HG03280 (cell line): ENCODE data around the gene KIRREL3.

Experiments
- ATAC-seq: cut with Tn5 transposase; IDR thresholded peaks from one replicate; pipeline ENCODE4 v1.9.1; 2021; ENCODE audit warnings: mild to moderate bottlenecking, moderate library complexity; ENCODE audit not compliant: unreplicated experiment

The KIRREL3 gene

DNA sequence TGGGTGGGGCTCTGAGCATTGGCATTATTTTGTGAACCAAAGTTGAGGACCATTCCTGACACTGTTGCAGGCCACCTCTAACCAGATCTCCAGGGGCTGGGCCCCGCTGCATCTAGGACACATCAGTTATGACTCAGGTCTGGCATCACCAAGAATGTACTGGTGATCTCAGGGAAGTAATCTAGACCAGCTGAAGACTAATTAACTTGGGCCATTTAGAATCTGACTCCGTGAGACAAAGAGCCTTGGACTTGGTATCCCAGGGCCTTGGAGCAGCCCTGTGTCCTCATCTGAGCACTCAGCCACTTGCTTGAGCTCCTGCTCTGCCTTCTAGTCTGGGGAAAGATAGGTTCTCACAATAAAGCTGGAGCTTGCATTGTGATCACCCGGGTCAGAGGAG lies 200.6 kb downstream of the KIRREL3 start:
- no peak for ATAC-seq

DNA sequence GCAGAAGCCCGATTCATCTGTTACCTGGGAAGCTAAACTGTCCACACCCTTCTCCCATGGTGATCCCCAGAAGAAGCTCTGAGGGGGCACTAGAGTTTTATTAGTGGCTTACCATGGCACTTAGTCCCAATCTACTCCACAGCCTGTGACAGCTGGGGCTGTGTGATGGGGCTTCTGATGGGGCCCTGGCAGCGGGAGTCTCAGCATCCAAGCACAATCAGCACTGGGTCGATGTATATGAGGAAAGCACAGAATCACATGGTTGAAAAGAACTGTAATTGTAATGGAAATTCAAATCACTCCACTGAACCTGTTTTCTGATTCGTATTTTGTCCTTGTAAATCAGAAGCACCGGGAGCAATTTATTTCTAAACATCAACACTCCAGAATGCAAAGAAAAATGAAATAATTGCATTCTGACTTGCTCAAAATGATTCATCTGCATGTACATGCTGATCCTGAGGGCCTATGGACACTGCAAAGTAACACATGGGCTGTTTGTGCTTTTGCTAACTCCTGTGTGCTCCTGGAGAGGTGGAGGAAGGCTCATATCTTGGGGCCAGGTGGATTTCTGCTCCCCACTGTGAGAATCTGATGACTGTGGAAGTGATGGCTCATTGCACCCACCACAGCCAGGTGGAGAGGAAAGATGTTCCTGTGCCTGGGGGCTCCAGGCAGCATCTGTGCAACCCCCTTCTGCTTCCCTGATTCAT lies 203.0 kb downstream of the KIRREL3 start:
- ATAC-seq = no peak

DNA sequence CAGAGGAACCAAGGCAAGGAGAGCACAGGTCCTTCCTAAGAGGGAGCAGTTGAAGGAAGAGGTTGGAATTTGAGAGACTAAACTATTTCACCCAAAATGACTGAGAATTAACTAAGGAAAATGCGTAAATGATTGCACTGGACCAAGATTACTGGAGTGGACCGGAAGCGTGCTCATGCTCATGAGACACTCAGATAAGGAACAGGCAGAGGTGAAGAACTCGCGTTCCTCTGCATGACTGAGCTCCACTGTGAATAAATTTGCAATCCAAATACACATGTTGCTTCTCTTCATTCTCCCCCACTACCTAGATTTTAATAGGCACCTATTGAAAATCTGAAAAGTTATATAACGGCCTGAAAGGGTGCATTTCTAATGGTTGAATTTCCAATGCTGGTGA lies 207.0 kb downstream of the KIRREL3 start:
- ATAC-seq = no peak

DNA sequence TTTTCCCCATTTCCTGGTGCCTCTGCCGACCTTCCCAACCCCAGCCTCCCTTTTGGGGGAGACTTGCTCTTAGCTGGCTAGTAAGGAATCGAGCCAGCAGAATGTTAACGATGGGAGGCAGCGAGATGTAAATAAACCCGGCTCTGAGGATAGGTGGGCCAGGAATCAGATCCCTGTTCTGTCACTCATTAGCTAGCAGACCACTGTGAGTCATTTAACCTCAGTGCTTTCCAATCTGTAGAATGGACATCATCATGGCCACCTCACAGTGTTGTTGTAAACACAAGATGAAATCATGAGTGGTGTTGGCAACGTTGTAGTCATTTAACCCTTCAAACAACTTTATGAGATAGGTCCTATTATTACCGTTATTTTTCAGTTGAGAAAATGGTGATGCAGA lies 208.6 kb downstream of the KIRREL3 start:
- no peak for ATAC-seq

DNA sequence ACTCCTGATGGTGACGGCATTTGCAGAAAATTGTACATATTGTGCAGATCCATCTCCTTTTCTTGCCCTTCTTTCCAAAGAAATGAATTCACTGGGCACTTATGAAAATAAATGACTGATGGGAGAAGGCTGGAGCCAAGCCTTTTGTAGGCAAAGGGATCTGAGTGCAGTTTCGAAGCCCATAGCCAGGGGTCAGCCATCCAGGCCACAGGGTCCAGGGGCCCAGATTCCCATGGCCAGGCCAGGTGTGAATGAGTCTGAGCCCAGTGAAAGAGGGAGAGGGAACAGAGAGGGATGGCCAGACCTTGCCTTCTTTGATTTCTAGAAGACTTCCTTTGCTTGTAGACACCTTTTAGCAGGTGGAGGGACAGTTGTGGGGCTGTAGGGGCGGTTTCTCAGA lies 209.1 kb downstream of the KIRREL3 start:
- ATAC-seq = no peak

DNA sequence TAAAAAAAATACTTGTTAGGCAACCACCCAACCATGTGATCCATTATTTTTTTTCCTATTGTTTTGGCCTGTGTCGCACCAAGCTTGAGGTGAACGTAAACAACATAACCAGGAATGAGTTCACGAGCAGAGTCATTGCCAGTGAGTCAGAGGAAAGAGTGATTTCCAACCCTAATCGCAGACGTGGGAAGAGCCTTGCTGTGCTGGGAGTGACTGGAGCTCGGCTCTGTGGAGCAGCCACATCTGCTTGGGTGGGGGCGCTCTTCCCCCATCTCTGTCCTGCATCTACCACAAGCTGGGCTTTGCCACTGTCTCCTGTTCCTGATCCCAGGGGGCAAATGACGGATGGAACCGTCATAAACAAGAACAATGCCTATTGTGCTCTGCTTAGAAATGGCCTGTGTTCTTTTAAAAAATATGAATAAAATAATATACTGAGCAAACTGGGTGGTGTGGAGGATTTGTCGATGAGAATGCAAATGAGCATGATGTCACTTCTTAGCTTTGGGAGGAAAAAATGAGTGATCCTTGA lies 210.0 kb downstream of the KIRREL3 start:
- no peak for ATAC-seq

DNA sequence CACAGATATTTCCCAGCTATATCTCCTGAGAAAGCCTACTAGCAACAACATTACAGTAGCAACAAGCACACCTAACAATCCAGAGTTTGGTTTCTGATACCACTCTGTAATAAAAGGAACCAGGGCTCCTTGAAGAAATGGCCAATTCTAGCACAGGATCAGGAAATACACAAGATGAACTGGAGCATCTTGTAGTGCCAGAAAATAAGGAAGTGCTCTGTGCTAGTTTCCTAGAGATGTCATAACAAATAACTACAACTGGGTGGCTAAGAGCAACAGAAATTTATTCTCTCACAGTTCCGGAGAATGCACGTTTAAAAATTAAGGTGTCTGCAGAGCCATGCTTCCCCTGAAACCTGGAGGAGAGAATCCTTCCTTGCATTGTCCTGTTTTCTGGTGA lies 217.8 kb downstream of the KIRREL3 start:
- ATAC-seq = no peak

DNA sequence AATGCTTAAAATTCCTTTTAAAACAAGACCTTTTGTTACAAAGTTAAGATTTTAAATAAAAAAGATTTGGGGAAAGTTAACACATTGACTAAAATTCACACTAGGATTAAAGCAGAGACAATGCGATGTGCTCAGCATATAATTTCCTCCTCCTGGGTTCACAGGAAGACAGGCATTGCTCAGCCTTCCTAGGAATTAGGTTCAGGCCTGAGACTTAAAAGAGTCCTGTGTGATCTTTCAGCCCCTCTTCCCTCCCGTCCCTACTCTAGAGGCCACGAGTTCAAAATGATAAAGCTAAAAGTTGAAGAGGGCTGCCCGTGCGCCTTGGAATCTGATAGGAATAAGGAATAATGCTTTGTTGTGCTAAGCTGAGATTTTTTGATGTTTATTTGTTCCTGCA lies 218.6 kb downstream of the KIRREL3 start:
- ATAC-seq = no peak

DNA sequence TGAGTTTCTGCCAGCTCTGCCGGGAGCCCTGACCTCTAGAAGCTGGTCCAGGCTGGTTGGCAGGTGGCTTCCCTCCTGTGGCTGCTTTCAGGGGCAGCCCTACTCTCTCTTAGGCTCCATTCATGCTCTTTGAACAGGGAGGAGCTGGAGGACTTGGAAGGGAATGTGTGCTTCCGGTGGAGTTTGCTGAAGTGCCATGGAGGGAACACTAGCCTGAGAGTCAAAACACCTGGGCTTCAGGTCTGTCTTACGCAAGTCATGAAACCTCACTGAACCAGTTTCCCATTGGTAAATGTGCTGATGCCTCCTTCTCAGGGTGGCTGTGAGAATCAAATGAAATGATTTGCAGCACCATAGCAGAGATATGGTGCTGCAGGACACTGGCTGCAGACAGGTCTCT lies 224.5 kb downstream of the KIRREL3 start:
- no peak for ATAC-seq

DNA sequence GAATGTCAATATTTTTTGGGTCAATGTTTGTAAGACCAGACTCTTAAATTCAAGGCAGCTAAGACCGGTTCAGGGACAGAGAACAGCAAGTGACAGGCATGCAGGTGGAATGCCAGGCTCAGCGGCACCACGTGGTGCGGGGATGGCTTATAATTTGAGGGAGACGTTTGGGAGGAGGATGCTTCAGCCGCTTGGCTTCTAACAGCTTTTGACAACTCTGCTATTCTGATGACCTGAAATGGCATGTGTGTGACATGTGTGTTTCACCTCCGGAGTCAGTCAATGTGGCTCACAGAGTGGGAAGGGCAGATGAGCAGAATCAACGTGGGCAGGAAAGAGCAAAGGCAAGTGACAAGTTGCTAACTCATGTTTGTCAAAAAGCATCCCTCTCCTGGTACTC lies 228.3 kb downstream of the KIRREL3 start:
- ATAC-seq = no peak

DNA sequence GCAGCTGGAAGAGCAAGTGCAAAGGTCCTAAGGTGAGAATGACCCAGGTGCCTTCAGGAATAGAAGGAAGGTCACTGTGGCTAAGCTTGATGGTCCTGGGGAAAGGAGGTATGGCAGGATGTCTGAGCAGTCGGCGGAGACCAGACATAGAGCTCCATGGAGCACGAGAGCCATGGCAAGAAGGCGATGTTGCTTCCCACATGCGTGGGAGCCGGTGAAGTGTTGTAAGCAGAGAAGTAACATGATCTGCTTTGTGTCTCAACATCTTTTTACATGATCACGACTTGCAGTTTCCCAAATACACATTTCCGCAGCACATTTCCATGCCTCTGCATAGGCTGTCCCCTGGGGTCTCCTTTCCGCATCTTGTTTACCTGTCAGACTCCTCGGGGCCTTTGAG lies 231.9 kb downstream of the KIRREL3 start:
- ATAC-seq = no peak

DNA sequence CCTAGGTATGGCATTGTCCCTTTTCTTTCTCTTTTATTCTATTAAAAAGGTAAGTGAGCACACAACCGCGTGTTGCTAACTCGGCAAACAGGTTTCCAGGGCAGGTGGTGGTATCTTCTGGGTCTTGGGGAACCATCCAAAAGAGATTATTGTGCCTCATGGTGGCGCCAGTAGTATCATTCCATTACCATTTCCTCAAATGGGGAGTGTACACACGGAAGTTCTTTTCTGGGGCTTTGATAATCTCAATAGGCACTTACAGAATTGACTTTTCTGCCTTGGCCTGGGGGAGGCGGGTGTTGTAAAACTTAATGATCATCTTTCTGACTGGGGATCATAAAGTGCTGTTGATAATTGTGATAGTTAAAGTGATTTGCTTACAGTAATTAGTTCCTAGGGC lies 234.1 kb downstream of the KIRREL3 start:
- ATAC-seq = no peak

DNA sequence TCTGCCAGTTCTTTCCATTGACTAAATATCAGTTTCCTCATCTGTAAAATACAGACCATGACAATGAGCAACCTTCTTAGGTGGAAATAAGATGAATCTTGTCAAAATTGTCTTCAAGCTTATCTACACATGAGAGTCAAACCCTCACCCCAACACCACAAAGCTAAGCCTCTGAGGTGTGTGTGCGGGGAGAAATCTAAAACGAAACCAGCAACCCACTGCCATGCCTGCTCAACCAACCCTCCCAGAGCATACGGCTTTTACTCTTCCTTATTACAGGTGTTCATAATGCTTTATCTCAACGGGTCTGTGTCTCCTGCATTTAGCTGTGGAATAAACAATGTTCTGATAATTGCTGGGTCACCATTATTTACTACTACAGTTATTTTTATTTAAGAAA lies 235.4 kb downstream of the KIRREL3 start:
- no peak for ATAC-seq

DNA sequence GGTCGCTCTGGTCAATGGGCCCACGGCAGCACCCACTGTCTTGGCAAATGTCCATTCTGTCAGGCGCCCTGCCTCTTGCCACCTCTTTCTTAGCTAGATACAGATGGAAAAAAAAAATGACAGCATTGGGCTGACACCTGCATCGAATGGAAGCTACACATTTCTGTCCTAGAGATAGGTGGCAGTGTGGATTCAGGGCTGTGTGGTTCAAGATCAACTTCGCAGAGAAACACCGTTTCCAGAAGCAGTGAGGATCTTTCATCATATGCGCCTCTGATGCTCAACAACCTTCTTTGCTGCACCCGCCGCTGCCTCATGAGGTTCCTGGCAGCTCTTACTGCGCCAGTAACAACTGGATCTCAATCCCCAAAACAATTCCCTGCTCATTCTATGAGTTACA lies 236.3 kb downstream of the KIRREL3 start:
- no peak for ATAC-seq

DNA sequence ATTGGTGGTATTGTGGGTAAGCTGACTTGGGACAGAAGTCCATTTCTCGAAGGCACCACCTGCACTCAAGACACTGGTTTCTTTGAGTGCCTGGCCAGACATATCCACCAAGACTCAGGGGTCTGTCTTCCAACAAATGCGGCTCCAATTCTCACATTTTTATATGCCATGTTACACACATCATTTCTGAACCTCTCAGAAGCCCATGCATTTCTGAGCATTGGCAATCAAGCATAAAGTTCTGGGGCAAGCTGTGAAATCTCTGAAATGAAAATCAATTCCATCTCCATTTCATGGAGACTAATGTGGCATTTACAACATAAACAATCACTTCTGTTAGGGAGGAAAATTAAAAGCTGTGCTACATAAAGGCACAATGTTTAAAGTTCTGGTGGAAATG lies 243.7 kb downstream of the KIRREL3 start:
- ATAC-seq = no peak

DNA sequence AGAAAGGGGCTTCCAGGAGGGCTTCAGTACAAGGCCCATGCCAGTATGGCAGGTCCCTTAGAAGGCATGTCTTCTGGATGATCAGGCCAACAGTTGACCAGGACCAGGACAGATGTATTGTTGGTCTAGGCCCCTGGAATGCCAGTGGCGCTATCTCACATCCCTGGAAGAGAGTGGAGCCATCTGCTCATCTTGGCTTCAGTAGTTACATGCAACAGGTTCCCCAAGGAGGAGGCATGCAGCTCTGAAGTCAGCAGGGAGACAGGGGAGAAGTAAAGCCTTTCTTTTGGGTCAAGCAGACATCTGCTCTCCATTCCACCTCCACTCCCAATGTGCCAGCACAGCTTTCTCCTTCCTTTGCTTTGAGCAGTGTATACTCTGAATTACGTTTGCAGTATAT lies 244.1 kb downstream of the KIRREL3 start:
- ATAC-seq = no peak

DNA sequence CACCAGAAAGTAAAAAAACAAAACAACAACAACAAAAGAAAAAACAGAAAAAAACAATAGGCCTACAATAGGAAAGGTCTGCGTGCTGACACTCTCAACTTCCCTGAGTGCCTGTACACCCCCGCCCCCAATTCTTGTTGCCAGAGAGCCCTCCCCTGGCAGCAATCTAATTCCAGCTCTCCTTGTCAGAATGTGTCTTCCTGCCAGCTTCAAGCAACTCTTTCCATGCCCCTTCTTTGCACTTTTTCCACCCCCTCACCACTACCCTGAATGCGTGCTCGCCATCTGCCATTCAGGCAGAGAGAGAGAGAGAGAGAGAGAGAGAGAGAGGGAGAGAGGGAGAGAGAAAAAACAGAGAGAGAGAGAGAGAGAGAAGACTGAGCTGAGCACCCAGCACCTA lies 245.0 kb downstream of the KIRREL3 start:
- no peak for ATAC-seq

DNA sequence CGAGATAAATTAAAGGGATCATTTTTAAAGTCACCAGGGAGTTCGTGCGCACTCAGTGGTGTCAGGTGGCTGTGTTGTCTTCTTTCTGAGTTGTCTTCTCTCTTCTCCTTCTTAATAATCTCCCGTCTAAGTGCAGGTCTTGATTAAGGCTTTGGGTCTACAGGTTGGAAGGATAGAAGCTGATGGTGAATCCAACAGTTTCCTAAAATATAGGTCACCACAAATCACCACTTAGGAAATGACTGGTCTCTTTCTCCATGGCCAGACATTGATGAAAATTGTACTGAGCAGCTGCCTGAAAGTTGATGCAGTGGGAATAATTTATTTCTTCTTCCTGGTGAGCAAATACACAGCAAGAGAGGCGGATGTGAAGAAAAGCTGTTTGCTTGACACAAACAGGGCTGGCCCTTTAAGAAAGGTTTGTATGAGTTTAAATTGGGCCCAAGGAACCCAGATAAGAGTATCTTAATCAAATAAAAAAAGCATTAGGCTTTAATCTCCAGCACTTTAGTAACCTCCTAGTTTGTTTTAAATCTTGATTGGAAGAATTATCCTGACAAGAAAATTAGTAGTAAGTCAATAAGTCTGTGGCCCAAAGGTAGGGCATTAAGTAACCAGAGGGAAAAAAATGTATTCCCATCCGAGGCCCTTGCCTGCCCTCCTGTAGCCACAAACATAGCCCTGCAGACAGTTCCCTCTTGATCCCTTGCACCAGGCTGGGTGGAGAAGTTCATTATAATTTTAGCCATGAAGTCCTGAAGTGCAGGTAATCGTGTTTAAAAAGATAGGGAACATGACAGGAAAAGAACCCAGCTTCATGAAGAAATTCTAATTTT lies 245.8 kb downstream of the KIRREL3 start:
- ATAC-seq = no peak

DNA sequence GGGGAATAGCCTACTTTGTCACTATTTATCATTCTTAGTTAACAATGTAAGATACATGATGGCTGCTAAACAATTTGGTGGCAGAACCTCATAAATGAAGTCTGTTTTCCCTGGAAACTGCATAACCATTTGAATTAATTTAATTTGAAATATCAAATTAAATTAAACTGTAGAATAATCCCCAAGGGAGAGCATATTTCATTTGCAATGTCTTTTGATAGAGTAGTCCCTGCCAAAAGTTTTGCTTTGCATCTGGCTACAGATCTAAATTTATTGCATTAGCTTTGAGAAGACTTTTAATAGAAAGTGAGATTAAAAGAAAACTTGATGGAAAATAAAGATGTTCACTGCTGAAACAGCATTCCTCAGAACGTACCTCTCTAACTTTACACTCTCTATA lies 246.6 kb downstream of the KIRREL3 start:
- ATAC-seq = no peak

DNA sequence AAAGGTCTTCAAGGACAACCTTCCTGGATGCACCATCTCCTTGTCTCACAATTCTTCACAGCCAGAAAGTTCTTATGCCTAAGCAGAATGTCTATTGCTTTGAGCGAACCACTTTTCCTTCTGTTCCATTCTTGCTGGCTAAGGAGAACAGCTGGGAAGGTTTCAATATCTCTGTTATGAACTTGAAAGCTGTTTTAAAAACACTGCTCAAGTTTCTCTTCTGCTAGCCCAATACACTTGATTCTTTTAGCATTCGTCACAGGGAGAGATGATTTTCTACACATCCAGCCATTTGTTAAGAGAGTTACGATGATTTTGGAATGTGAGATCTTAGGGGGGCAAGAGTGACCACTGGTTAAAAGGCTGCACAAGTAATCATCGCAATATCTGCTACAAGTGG lies 249.3 kb downstream of the KIRREL3 start:
- no peak for ATAC-seq

DNA sequence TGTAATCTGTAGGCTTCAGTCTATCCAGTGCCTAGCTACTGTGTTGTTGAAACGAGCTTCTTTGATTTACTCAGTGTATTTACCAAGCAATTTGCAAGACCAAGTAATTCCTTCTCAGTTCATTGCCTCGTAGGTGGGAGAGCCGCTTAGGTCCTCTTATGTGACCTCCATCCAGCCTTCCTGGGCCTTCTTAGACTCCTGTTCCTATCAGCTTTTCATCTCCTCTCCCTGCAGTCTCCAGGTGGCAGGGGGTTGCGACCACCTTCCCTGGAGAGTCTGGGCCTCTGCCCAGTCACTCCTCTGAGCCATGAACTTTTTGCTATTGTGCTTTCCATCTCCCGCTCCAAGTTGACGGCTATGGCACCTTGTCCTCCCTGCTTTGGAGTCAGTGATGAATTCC lies 251.8 kb downstream of the KIRREL3 start:
- ATAC-seq = no peak

DNA sequence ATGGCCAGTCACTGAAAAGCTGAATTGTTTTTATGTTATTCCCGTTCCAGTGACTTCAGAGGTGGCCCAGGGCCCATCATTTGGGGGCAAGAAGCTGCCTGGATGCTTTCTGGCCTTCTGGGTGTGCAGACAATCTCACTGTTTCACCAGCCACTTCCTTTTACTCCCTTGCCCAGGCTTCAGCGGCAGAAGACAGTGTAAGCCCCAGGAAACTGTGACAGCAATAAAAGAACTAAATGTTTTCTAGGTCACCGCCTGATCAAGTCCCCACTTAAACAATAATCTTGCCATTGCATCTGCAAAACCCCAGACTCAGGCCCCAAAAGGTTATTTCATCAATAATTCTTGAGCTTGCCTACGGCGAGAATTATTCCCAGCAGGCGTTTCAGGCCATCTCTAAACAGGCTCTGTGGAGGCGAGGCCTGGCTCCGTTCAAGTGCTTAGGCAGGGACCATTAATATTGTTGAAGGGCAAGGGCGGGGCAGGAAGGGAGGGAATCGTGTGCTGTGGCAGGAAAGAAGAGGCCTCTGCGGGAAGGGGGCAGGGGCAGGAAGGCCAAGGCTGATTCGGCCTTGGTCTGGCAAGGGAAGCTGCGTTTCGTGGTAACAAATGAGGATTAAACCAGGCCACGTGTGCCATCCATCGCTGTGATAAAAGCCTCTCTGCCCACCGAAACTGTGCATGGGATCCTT lies 252.3 kb downstream of the KIRREL3 start:
- ATAC-seq = no peak
